IMR-90 (cell line): ENCODE measurements around the gene SCFD2. TPM values are rescaled to one million over a fixed set of nuclear protein-coding genes. Genes with fewer than 3 reads are reported as not detected.

ENCODE experiments used
- ATAC-seq: fragments of 200-7000 bp; cut with Tn5 transposase; 2 replicates; pipeline ENCODE4 v1.9.1; 2020; ENCODE audit warnings: low read depth, mild to moderate bottlenecking, moderate library complexity
- BruUV-seq: library from RNA; stranded (reverse); fragments of 400-500 nt; replicated peaks from 2 replicates; lab custom pipeline; 2021; lab: Mats Ljungman, UMichigan
- CTCF ChIA-PET: fragments of 300-600 bp; formaldehyde crosslinking; extraction: SDS; loops from one replicate; lab custom pipeline; 2021; ENCODE audit warnings: antibody characterized with exemption; lab: Yijun Ruan, JAX
- POLR2A ChIA-PET: fragments of 300-600 bp; sonication (Branson Sonifier 250); formaldehyde crosslinking; loops from one replicate; lab custom pipeline; 2022; ENCODE audit warnings: antibody characterized with exemption; ENCODE audit not compliant: unreplicated experiment; lab: Charles Lee
- DNase-seq: peaks from one replicate; pipeline ENCODE4 v3.0.0; 2013
- H2AFZ ChIP-seq: replicated peaks from 2 replicates; pipeline ENCODE3; 2013; ENCODE audit warnings: low read length, mild to moderate bottlenecking; ENCODE audit not compliant: poor library complexity
- H2AK5ac ChIP-seq: 2 replicates; pipeline ENCODE4 v1.6.1; 2013; ENCODE audit warnings: low read depth, low read length, inconsistent platforms
- H2AK9ac ChIP-seq: replicated peaks from 2 replicates; pipeline ENCODE3; 2013; ENCODE audit warnings: mild to moderate bottlenecking, low read depth, low read length, moderate library complexity; ENCODE audit not compliant: poor library complexity
- H2BK120ac ChIP-seq: 2 replicates; pipeline ENCODE4 v1.6.1; 2013; ENCODE audit warnings: low read depth, low read length, inconsistent platforms
- H2BK15ac ChIP-seq: 3 replicates; pipeline ENCODE4 v1.6.1; 2013; ENCODE audit warnings: low read depth, low read length, inconsistent platforms
- H2BK20ac ChIP-seq: 2 replicates; pipeline ENCODE4 v1.6.1; 2013; ENCODE audit warnings: low read depth, mild to moderate bottlenecking, inconsistent platforms, low read length, moderate library complexity
- H2BK5ac ChIP-seq: 2 replicates; pipeline ENCODE4 v1.6.1; 2013; ENCODE audit warnings: mild to moderate bottlenecking, low read depth, low read length, inconsistent platforms; ENCODE audit not compliant: poor library complexity, severe bottlenecking
- H3K14ac ChIP-seq: replicated peaks from 2 replicates; pipeline ENCODE4 v1.6.1; 2013; ENCODE audit warnings: low read depth, low read length, inconsistent platforms
- H3K18ac ChIP-seq: 2 replicates; pipeline ENCODE4 v1.6.1; 2013; ENCODE audit warnings: low read depth, low read length, control low read depth
- H3K23ac ChIP-seq: 2 replicates; pipeline ENCODE4 v1.6.1; 2013; ENCODE audit warnings: low read depth, low read length, inconsistent platforms
- H3K27ac ChIP-seq: 2 replicates; pipeline ENCODE4 v1.5.1; 2013; ENCODE audit warnings: mild to moderate bottlenecking, control low read depth, low read length; ENCODE audit not compliant: insufficient read depth
- H3K27me3 ChIP-seq: 2 replicates; pipeline ENCODE4 v1.6.1; 2013; ENCODE audit warnings: low read length; ENCODE audit not compliant: control insufficient read depth, insufficient read depth
- H3K36me3 ChIP-seq: 2 replicates; pipeline ENCODE4 v1.6.1; 2013; ENCODE audit warnings: low read length, mixed read lengths; ENCODE audit not compliant: control insufficient read depth, insufficient read depth
- H3K4ac ChIP-seq: 2 replicates; pipeline ENCODE4 v1.6.1; 2013; ENCODE audit warnings: low read depth, low read length, inconsistent platforms
- H3K4me1 ChIP-seq: 2 replicates; pipeline ENCODE4 v1.6.1; 2013; ENCODE audit warnings: low read length, mixed read lengths; ENCODE audit not compliant: control insufficient read depth, insufficient read depth
- H3K4me2 ChIP-seq: 2 replicates; pipeline ENCODE4 v1.6.1; 2013; ENCODE audit warnings: low read depth, mild to moderate bottlenecking, control low read depth, low read length, moderate library complexity
- H3K4me3 ChIP-seq: 2 replicates; pipeline ENCODE4 v1.5.1; 2013; ENCODE audit warnings: low read depth, mild to moderate bottlenecking, control low read depth, low read length, moderate library complexity; ENCODE audit not compliant: insufficient read depth
- H3K56ac ChIP-seq: 2 replicates; pipeline ENCODE4 v1.6.1; 2013; ENCODE audit warnings: low read length, inconsistent platforms; ENCODE audit not compliant: insufficient read depth; ENCODE audit errors: extremely low read depth
- H3K79me1 ChIP-seq, 2 experiments: 2 replicates each; pipeline ENCODE4 v1.6.1; 2013; ENCODE audit warnings: low read length in 2 of 2, inconsistent platforms in 1 of 2, low read depth in 1 of 2
- H3K9ac ChIP-seq: 2 replicates; pipeline ENCODE4 v1.6.1; 2013; ENCODE audit warnings: low read depth, low read length, control low read depth
- H3K9me1 ChIP-seq: 2 replicates; pipeline ENCODE4 v1.6.1; 2013; ENCODE audit warnings: low read length, inconsistent platforms; ENCODE audit not compliant: insufficient read depth
- H3K9me3 ChIP-seq: 2 replicates; pipeline ENCODE4 v1.6.1; 2013; ENCODE audit warnings: low read length; ENCODE audit not compliant: control insufficient read depth, insufficient read depth
- H4K20me1 ChIP-seq: 2 replicates; pipeline ENCODE4 v1.6.1; 2013; ENCODE audit warnings: low read length, inconsistent platforms; ENCODE audit not compliant: insufficient read depth
- H4K5ac ChIP-seq: 2 replicates; pipeline ENCODE4 v1.6.1; 2013; ENCODE audit warnings: mild to moderate bottlenecking, low read depth, low read length, control low read depth
- H4K8ac ChIP-seq, 2 experiments: 2 replicates each; pipeline ENCODE4 v1.6.1; 2013; ENCODE audit warnings: low read depth in 2 of 2, low read length in 2 of 2, control low read depth in 1 of 2, inconsistent platforms in 1 of 2
- H4K91ac ChIP-seq: 2 replicates; pipeline ENCODE4 v1.6.1; 2013; ENCODE audit warnings: low read depth, low read length, inconsistent platforms; ENCODE audit not compliant: insufficient read depth
- BHLHE40 ChIP-seq: fragments of 150-350 bp; IDR thresholded peaks from 2 replicates; pipeline ENCODE4 v1.6.1; 2016; ENCODE audit warnings: mild to moderate bottlenecking, low read depth, low read length
- CEBPB ChIP-seq: IDR thresholded peaks from 2 replicates; pipeline ENCODE4 v1.6.1; 2012; ENCODE audit warnings: low read depth, low read length, improper control_type of control experiment
- CHD1 ChIP-seq: IDR thresholded peaks from 2 replicates; pipeline ENCODE4 v1.6.1; 2012; ENCODE audit warnings: low read depth, low read length, improper control_type of control experiment
- FOS ChIP-seq: fragments of 150-350 bp; IDR thresholded peaks from 2 replicates; pipeline ENCODE4 v1.6.1; 2016; ENCODE audit warnings: low read depth, low read length
- MAFK ChIP-seq: IDR thresholded peaks from 2 replicates; pipeline ENCODE4 v1.6.1; 2012; ENCODE audit warnings: low read depth, low read length, improper control_type of control experiment
- MAZ ChIP-seq: IDR thresholded peaks from 2 replicates; pipeline ENCODE4 v1.6.1; 2012; ENCODE audit warnings: low read depth, mild to moderate bottlenecking, low read length, improper control_type of control experiment, moderate library complexity, borderline replicate concordance
- MXI1 ChIP-seq: IDR thresholded peaks from 2 replicates; pipeline ENCODE4 v1.6.1; 2012; ENCODE audit warnings: low read depth, mild to moderate bottlenecking, low read length, moderate library complexity, borderline replicate concordance
- NFE2L2 ChIP-seq: fragments of 150-350 bp; IDR thresholded peaks from 2 replicates; pipeline ENCODE4 v1.6.1; 2016; ENCODE audit warnings: low read depth, mild to moderate bottlenecking, low read length
- POLR2A ChIP-seq: IDR thresholded peaks from 2 replicates; pipeline ENCODE4 v1.6.1; 2012; ENCODE audit warnings: mild to moderate bottlenecking, low read depth, low read length
- RAD21 ChIP-seq: IDR thresholded peaks from 2 replicates; pipeline ENCODE4 v1.6.1; 2012; ENCODE audit warnings: low read length, improper control_type of control experiment
- RCOR1 ChIP-seq: IDR thresholded peaks from 2 replicates; pipeline ENCODE4 v1.6.1; 2012; ENCODE audit warnings: mild to moderate bottlenecking, low read length, improper control_type of control experiment; ENCODE audit not compliant: insufficient replicate concordance
- RFX5 ChIP-seq: IDR thresholded peaks from 2 replicates; pipeline ENCODE4 v1.8.0; 2012; ENCODE audit warnings: low read depth, mild to moderate bottlenecking, low read length, moderate library complexity
- SMC3 ChIP-seq: fragments of 150-350 bp; IDR thresholded peaks from 2 replicates; pipeline ENCODE4 v1.6.1; 2016; ENCODE audit warnings: low read depth, mild to moderate bottlenecking, antibody characterized with exemption, low read length, moderate library complexity
- WGBS, 2 experiments: methylation state at CpG; one replicate each; pipeline versions ENCODE4 v1.1.5 to v1.1.7; 2013; ENCODE audit warnings: missing lambda C conversion rate in 2 of 2; ENCODE audit not compliant: insufficient read length in 1 of 2; ENCODE audit errors: extremely low coverage in 2 of 2; 5-methylcytosine and 5-hydroxymethylcytosine counted together
- dilution Hi-C: fragments of 300-500 bp; cut with HindIII; formaldehyde crosslinking; loops from one replicate; pipeline ENCODE4 v1.14.3; 2018; ENCODE audit warnings: low sequenced_read_pairs; ENCODE audit not compliant: unreplicated experiment
- in situ Hi-C: fragments of 300-500 bp; cut with MboI; formaldehyde crosslinking; loops from 3 replicates; pipeline ENCODE4 v1.14.3; 2019; ENCODE audit warnings: low sequenced_read_pairs, inconsistent platforms, mixed read lengths
- intact Hi-C: fragments of 100-400 bp; cut with micrococcal nuclease; formaldehyde crosslinking; loops from 2 replicates; pipeline ENCODE4 v1.10.0; 2022
- polyA plus RNA-seq, 3 experiments: library from polyadenylated mRNA; depleted of rRNA; stranded (reverse); fragments of >200 nt; gene quantifications; 2 replicates each; pipeline ENCODE4 v1.2.3, GENCODE V29; 2012; ENCODE audit warnings: low replicate concordance in 1 of 3
- total RNA-seq: library from RNA; depleted of rRNA; stranded (reverse); fragments of >200 nt; gene quantifications from 2 replicates; pipeline ENCODE4 v1.2.3, GENCODE V29; 2012
- TF ChIP-seq, protein P1 (sequence below): fragments of 150-350 bp; IDR thresholded peaks from 2 replicates; pipeline ENCODE4 v1.6.1; 2017; ENCODE audit warnings: mild to moderate bottlenecking, antibody characterized with exemption, low read length, low read depth
- TF ChIP-seq, protein P2 (sequence below): fragments of 150-350 bp; IDR thresholded peaks from 2 replicates; pipeline ENCODE4 v1.6.1; 2016; ENCODE audit warnings: low read depth, mild to moderate bottlenecking, low read length, moderate library complexity, borderline replicate concordance
- TF ChIP-seq, protein P3 (sequence below): conservative IDR thresholded peaks from 2 replicates; pipeline ENCODE4 v1.5.1; 2012; ENCODE audit warnings: mild to moderate bottlenecking, low read depth, low read length, improper control_type of control experiment

Gene SCFD2
- total and polyA plus RNA-seq, 2 of the 4 experiments (the other 2 are of a cell fraction): 18.9 to 62.4 TPM

DNA sequence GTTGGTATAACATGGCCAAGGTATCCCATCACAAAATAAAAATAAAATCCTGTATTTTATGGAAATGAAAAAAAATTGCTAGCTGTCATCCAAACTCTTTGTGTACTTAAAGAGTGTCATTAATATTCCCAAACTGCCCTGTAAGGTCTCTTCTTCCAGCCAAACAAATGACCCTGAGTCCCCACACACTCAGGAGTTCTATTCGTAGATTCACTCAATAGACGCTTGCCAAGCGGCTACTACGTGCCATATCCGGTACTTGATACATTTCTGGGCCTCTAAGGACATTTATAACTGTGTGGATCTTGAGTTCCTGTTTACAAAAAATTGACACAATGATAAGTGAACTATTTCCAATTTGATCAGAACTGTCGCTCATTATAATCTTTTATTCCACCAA lies 245.1 kb downstream of the SCFD2 start:
- Histone ChIP-seq H2BK5ac (no peak overlapping the region), H4K91ac (no peak overlapping the region), H3K23ac (no peak overlapping the region), H3K27me3 (no peaks in the 10 kb centered on the region), H2AK5ac (peak overlapping the region; percentile 13; the same call in 1 of the 2 replicates), H3K9ac (no peak overlapping the region), H2BK20ac (no peak overlapping the region), H4K8ac (no peak overlapping the region), H3K4me1 (peaks cover 13% of the 10 kb centered on the region), H3K4me3 (no peak overlapping the region), H3K36me3 (no peaks in the 10 kb centered on the region), H3K9me3 (no peaks in the 10 kb centered on the region), H3K14ac (no peak overlapping the region), H2AFZ (no peak overlapping the region), H3K18ac (no peak overlapping the region), H3K4me2 (no peak overlapping the region), H3K27ac (no peak overlapping the region), H2BK15ac (no peak overlapping the region), H3K9me1 (no peaks in the 10 kb centered on the region; the same call in 1 of the 2 replicates), H2AK9ac (no peak overlapping the region), H3K79me1 (peaks cover under 1 to 3% of the 10 kb centered on the region in 2 experiments; a peak in 2 of 4 replicates), H4K20me1 (no peaks in the 10 kb centered on the region), H3K4ac (no peak overlapping the region), H2BK120ac (no peak overlapping the region), H4K5ac (no peak overlapping the region), H3K56ac (no peak overlapping the region)
- intact Hi-C loops (no loop called here), in situ Hi-C loops (no loop called here), dilution Hi-C loops (no loop called here)
- ChIA-PET POLR2A (no interaction called here), CTCF (interaction anchor here (0.6 kb wide), 1 partner anchor 198 kb away, joined by 5 read pairs; no protein-coding TSS in a partner anchor)
- no peak for TF ChIP-seq MAZ
- TF ChIP-seq MXI1: no peak
- no peak for TF ChIP-seq FOS
- TF ChIP-seq RCOR1: no peak
- TF ChIP-seq POLR2A: no peak
- TF ChIP-seq BHLHE40: no peak
- TF ChIP-seq RAD21: no peak
- TF ChIP-seq NFE2L2: no peak
- no peak for TF ChIP-seq CEBPB
- TF ChIP-seq RFX5: no peak
- no peak for TF ChIP-seq CHD1
- TF ChIP-seq MAFK: no peak
- TF ChIP-seq, protein P1, sequence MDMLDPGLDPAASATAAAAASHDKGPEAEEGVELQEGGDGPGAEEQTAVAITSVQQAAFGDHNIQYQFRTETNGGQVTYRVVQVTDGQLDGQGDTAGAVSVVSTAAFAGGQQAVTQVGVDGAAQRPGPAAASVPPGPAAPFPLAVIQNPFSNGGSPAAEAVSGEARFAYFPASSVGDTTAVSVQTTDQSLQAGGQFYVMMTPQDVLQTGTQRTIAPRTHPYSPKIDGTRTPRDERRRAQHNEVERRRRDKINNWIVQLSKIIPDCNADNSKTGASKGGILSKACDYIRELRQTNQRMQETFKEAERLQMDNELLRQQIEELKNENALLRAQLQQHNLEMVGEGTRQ: no peak
- TF ChIP-seq, protein P2, sequence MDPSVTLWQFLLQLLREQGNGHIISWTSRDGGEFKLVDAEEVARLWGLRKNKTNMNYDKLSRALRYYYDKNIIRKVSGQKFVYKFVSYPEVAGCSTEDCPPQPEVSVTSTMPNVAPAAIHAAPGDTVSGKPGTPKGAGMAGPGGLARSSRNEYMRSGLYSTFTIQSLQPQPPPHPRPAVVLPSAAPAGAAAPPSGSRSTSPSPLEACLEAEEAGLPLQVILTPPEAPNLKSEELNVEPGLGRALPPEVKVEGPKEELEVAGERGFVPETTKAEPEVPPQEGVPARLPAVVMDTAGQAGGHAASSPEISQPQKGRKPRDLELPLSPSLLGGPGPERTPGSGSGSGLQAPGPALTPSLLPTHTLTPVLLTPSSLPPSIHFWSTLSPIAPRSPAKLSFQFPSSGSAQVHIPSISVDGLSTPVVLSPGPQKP: no peak
- TF ChIP-seq, protein P3, sequence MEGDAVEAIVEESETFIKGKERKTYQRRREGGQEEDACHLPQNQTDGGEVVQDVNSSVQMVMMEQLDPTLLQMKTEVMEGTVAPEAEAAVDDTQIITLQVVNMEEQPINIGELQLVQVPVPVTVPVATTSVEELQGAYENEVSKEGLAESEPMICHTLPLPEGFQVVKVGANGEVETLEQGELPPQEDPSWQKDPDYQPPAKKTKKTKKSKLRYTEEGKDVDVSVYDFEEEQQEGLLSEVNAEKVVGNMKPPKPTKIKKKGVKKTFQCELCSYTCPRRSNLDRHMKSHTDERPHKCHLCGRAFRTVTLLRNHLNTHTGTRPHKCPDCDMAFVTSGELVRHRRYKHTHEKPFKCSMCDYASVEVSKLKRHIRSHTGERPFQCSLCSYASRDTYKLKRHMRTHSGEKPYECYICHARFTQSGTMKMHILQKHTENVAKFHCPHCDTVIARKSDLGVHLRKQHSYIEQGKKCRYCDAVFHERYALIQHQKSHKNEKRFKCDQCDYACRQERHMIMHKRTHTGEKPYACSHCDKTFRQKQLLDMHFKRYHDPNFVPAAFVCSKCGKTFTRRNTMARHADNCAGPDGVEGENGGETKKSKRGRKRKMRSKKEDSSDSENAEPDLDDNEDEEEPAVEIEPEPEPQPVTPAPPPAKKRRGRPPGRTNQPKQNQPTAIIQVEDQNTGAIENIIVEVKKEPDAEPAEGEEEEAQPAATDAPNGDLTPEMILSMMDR: no peak
- no peak for TF ChIP-seq SMC3
- no peak for DNase-seq
- ATAC-seq: no peak
- no TSS peak for BruUV-seq
- no CpG with 5 or more reads among the region's 6 CpGs for WGBS, 2 experiments
